GM21390 (cell line): ENCODE data around the gene ZBTB49.
"Not testable (repeated sequence)": the region's sequence is repeated elsewhere in the genome, so short reads cannot be mapped to it uniquely, and the experiment has no call there.

Source experiments
- ATAC-seq: cut with Tn5 transposase; IDR thresholded peaks from one replicate; pipeline ENCODE4 v1.9.1; 2021; ENCODE audit not compliant: unreplicated experiment

ZBTB49 gene

DNA sequence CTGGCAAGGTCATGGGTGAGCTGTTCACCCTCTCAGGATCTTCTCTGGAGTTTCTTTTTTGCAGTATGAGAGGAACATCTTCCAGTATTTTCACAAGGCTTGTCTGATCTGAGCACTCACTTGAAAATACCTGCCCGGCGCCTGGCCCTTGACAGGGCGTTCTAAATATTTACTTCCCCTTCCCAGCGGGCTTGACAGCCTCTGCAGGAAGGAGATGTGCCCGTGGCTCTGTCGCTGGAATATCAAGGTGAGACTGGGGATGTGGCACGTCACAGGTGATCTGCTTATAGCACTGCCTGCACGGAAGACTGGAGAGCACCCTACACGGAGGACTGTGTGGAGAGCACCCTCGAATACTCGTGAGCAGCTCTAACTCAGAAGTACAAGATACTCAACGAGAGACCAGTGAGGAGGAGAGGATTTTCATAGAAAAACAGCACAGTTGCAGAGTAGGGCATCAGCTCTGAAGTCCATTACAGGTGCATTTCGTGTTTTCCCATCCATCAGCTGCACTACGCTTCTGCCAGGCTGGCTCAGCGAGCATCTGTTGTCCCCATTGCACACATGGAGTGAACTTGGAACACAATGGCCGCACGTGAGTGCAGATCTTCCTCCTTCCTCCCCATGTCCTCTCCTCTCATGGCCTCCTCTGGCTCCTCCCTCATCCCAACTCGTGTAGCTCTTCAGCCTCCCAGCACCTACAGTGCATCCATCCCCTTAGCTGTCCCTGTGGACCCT lies 32.1 kb downstream of the ZBTB49 start:
- ATAC-seq: no peak

DNA sequence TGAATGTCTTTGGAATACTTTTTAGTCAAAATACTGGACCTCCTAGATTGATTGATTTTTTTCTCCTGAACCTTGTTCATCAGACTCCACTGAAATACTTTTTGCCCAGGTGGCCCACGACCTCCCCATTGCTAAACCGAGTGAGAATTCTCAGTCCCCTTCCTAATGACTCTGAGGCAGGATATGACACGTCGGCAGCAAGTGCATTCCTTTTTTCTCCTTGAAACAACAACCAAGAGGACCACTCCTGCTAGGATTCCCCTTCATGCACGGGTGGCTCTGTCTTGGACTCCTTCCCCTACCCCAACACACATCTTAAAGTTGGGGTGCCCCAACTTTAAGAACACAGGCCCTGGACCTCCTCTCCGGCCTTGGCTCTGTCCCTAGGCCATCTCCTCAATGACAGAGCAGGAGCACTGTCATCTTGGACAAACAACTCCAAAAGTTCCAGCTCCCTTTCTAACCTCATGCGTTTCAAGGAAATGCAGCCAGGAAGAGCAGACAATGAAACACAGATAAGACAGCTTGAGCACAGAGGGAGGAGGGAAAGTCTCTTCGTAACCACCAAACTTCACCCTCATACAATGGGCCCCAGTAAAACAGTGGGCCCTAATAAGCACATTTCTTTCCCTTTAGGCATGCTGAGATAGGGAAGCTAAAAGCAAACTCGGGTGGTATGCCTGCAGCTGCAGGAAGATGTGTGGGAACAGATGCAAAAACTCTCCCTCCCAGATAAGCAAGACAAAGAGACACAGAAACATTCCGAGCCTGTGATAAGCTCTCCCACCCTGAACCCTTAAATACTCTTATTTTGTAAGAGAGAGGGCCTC lies 33.9 kb downstream of the ZBTB49 start:
- ATAC-seq: no peak

DNA sequence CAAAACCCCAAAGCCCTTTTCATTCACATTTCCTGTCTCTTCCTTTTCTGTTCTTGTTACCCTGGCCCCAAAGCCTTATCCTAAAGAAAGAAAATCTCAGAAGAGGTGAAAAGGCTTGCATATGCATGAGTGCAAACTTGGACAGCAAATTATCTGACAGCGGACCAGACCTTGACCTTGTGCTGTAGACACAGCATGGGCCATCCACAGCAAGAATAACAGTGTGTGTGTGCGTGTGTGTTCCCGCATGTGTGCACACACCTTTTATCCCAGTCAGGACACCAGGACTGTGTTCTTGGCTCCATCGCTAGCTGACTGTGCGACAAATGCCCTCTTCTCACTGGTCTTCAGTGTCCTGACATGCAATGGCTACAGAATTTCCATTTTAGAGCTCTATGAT lies 35.3 kb downstream of the ZBTB49 start:
- no peak for ATAC-seq

DNA sequence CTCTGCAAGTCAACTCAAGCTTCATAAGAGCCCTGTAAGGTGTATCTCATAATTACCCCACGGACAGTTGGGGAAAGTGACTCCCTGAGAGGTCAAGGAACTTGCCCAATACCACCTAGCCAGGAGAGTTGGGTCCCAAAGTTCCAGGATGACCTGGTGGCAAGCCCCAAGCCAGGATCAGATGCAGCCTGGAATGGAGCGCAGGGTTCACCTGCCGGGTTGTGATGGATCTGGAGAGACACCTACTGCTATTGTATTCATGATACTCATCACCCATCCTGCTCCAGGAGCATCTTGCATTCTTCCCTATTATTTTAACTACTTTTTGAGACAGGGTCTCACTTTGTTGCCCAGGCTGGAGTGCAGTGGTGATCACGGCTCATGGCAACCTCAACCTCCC lies 36.1 kb downstream of the ZBTB49 start:
- no peak for ATAC-seq

DNA sequence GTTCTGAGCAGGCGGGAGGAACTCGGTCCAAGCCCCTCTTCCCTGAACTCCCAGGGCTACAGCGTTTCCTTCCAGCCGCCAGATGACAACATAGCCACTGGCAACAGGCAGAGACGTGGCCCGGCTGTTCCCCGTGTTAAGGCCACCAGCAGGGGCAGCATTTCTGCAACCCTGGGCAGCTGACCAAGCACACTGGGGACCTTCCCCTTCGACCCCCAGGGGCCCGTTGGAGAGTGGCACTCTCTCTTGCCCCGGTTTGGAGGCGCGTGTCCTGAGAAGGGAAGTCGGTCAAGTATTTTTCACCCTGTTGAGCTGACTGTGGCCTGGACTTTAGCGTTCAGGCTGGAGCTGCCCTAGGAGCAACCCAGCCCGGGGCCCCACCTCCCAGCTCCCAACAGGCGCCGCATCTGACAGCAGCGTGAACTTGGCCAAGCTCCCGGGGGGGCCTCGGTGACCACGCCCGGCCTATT lies 37.6 kb downstream of the ZBTB49 start:
- ATAC-seq: no peak

DNA sequence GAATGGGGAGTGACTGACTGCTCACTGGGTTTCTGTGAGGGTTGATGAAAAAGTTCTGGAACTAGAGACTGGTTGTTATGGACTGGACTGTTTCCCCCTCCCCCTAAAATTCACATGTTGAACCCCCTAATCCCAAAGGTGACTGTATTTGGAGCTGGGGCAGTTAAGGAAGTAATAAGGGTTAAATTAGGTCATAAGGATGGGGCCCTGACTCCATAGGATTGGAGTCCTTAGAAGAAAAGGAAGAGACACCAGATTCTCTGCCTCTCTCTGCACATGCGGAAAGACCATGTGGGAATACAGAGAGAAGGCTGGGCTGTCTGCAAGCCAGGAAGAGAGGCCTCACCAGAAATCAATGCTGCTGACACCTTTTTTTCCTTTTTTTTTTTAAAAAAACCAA lies 38.2 kb downstream of the ZBTB49 start:
- no peak for ATAC-seq

DNA sequence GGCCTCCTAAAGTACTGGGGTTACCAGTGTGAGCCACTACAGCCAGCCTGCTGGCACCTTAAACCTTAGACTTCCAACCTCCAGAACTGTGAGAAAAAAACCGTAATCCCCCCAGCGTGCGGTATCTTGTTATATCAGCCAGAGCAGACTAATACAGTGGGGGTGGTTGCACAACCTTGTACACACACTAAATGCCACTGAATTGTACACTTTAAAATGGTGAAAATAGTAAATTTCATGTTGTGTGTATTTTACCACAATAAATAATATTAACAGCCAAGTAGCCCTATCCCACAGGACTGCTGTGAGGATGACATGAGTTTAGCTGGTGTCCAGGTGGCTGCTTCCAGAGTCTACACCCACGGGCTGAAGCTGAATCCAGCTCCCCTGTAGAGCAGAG lies 38.8 kb downstream of the ZBTB49 start:
- no peak for ATAC-seq

DNA sequence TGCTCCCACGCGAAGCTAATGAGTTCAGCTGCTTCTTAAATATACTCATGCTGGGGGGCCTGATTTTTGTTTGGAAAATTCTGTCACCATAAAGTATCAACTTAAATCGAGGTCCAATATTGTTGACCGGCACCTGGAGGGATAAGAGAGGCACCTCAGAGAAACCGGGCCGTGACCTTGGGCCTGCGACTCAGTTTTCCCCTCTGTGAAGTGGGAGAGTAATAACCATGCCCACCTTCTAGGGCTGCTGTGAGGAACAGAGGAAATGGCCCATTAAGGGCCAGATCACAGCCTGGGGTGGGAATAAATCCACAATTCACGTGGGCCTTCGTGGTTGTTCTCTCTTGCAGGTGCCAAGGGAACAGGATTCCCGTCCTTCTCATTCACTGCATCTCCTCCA lies 39.4 kb downstream of the ZBTB49 start:
- no peak for ATAC-seq

DNA sequence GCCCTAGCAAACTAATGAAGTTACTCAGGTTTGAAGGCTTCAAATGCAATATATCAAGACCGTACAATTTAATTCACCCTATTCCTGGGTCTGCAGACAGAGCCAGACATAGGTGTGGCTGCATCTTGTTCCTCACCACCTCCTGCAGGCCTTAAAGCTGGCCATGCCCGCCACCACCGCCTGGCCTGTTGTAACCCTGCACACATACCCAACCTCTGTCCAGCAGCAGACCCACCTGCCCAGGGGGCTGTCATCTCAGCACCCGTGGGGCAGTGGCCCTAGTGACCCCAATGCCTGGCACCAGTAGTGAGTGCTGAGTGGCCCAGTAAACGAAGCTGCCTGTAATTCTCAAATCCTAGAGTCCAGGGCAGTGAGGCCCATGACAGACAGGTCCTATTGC lies 40.7 kb downstream of the ZBTB49 start:
- ATAC-seq: no peak

DNA sequence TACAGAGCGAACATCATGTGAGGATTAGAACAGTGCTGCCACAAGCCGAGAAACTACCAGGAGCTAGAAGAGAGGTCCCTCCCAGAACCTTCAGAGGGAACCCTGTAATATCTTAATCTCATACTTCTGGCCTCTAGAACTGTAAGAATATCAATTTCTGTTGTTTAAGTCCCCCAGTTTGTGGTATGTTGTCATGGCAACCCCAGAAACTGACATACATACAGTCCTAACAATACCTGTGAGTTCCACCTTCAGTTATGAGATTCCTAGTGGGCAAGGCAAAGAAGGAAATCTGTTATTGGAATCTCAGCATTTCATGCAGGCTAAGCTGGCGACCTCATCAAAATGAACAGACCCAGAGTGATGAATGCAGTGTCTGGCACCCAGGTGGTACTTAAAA lies 42.5 kb downstream of the ZBTB49 start:
- ATAC-seq: no peak

DNA sequence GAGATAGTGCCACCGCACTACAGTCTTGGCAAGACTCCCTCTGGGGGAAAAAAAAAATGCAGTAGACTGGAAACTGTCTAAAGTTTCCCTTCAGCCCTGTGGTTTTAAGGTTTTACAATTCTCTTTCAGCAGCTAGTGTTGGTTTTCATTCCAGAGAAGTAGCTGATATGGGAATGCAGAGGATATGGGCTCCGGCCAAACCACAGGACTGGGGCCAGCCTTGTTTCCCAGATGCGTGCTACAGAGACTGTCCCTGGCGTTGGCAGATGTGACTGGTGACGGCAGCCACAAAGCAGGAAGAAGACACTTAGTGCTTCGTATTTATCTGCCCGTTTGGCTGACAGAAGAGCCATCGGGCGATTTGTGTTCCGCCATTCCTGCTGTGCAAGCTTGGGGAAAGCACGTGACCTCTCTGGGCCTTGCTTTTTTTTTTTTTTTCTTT lies 43.2 kb downstream of the ZBTB49 start:
- ATAC-seq: no peak

DNA sequence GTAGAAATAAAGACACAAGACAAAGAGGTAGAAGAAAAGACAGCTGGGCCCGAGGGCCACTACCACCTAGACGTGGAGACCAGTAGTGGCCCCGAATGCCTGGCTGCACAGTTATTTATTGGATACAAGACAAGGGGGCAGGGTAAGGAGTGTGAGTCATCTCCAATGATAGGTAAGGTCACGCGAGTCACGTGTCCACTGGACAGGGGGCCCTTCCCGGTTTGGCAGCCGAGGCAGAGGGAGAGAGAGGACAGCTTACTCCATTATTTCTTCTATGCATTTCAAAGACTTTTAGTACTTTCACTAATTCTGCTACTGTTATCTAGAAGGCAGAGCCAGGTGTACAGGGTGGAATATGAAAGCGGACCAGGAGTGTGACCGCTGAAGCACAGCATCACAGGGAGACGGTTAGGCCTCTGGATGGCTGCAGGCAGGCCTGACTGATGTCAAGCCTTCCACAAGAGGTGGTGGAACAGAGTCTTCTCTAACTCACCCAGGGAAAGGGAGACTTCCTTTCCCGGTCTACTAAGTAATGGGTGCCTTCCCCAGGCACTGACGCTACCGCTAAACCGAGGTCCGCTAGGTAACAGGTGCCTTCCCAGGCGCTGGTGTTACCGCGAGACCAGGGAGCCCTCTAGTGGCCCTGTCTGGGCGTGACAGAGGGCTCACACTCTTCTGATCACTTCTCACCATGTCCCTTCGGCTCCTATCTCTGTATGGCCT lies 44.9 kb downstream of the ZBTB49 start:
- ATAC-seq: peak; percentile 75

DNA sequence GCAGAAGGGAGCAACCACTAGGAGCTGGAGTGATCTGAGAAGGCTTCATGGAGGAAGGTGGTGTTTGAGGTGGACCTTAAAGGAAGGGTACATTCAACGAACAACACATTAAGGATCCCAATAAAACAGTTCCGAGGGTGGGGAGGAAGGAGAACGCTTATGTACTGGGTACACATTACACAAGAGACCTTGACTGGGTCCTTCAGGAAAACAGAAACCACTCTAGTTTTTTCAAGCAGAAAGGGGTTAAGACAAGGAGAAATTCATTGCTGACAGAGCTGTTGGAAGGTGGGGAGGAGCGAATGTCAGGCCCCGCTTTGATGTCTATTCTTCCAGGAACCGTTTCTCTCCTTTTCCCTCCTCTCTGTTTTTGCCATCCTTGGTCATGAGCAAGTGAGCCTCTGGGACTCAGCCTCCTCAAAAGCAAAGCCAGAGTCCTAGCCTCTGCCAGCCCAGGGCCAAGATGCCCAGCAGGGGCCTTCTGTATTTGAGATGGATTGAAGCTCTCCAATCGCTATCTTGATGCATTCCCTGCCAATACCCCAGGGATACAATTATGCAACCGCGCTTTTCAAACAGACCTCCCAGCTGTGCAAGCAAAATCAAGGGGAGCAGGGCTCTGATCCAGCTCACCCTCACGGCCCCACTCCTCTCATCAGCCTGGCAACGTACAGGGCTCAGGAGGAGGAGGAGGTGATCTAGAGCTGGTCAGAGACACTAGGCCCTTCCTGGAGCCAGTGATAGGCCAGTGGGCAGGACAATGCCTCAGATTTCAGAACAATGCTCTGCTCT lies 48.4 kb downstream of the ZBTB49 start:
- no peak for ATAC-seq

DNA sequence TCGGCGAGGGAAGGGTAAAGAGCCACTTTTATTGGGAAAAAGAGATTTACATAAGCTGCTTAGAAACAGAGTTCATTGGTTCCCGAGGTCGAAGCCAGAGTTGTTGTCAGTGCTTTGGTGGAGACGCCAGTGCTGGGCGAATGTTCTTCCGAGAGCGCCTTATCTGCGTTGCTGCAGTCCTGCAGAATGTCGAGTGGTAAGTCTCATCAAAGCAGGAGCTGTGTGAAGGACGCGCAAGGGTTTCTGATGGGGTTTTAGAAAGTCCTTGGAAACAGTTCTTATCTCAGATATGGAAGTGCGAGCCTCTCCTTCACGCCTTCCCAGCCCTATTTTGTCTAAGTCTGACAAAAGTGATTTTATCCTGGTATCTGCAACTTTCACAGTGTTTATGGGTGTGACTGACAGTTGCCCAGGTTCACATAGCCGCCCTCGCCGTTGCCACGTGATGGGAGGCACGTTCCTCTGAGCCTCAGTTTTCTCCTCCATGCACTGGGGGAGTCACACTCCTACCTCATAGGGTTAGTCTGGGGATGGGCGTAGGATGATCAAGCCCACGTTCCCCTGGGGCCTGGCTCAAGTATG lies 49.5 kb downstream of the ZBTB49 start:
- no peak for ATAC-seq

DNA sequence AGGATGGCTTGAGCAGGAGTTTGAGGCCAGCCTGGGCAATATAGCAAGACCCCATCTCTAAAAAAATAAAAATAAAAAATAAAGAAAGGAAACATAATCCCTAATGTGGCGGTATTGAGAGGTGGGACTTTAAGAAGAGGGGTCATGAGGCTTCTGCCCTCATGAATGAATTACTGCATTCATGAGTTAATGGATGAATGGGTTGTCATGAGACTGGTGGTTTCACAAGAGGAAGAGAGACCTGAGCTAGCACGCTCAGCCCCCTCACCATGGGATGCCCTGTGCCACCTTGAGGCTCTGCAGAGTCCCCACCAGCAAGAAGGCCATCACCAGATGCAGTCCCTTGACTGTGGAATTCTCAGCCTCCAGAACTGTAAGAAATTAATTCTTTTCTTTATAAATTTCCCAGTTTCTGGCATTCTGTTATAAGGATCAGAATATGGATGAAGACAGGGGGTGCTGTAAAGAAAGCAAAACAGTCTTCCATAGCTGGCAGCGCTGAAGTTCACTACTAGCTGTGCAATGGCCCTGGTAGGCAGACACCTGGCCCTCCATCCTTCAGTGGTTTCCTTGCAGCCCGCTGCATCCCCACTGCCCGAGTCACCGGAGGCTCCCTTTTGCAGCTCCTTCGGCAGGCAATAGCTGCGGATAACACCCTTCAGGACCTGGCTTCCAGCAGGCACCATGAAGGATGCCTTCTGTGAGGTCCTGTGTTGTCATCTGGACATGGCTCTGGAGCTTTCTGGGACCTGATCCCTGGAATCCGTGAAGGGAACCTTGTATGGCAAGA lies 52.0 kb downstream of the ZBTB49 start:
- ATAC-seq: no peak

DNA sequence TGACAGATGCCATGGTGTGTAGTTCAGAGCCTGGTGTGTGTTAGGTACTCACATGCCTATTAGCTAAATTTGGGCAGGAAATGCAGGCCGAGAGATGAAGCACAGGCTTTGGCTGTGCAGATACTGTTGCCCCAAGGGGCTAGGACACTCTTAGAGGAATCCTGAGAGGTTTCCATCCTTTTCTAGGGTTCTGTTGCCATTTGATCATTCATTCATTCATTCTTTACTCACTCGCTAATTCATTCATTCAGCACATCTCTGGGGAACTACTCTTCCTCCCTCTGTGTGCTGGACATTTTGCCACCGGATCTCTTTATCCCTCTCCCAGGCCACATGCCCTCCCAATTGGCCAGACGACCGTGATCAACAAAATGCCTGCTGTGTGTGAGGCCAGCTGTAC lies 53.0 kb downstream of the ZBTB49 start:
- no peak for ATAC-seq

DNA sequence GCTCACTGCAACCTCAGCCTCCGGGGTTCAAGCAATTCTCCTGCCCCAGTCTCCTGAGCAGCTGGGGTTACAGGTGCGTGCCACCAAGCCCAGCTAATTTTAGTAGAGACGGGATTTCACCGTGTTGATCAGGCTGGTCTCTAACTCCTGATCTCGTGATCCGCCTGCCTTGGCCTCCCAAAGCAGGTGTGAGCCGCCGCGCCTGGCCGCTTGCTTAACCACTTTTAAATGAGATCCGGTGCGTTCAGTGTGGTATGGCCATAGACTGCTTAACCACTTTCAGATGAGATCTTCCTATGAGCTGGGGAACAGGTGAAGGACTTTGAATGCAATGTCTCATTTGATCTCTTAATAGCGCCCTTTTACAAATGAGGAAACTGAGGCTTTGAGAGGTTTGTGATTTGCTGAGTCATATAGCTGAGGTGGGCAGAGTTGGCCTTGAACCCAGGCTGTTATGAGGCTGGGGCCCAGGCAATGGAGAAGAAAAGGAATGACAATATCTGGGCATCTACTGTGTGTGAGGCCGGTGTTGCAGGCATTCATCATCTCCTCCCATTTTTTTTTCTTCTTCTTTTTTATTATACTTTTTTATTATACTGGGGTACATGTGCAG lies 55.0 kb downstream of the ZBTB49 start:
- peak; percentile 91 for ATAC-seq

DNA sequence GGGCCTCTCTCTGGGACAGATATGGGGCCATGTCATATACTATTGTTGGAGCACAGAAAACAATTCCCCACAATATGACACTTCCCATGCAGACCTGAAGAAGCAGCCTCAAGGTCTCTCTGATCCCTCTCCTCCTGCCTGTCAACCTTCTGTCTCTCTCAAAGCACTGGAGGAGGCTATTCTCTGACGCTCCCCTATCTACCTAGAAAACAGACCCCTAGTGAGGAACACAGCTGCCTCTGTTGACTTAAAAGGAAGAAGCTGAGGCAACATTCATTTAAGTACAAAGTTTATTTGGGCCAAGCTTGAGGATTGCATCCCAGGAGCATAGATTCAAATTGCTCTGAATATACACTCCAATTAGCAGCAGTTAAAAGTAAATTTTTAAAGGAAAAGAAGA lies 57.5 kb downstream of the ZBTB49 start:
- no peak for ATAC-seq

DNA sequence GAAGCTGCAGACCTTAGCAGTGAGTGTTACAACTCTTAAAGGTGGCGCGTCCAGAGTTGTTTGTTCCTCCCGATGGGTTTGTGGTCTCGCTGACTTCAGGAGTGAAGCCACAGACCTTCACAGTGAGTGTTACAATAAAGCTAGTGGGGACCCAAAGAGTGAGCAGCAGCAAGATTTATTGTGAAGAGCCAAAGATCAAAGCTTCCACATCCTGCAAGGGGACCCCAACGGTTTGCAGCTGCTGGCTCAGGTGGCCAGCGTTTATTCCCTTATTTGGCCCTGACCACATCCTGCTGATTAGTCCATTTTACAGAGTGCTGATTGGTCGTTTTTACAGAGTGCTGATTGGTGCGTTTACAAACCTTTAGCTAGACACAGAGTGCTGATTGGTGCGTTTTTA lies 58.5 kb downstream of the ZBTB49 start:
- ATAC-seq: not testable (repeated sequence)
